Mesenchymal stem cell (in vitro differentiated cells and primary cell): ENCODE measurements around the gene KLC4.
A peak's percentile ranks its signal among the peaks of the same experiment; 100 is the strongest.

Experiments used
- DNase-seq: peaks from one replicate; pipeline ENCODE4 v3.0.0-alpha.2; 2013
- H2AFZ ChIP-seq: one replicate; pipeline ENCODE4 v1.6.1; 2013; ENCODE audit warnings: low read depth, mild to moderate bottlenecking, control low read depth, inconsistent platforms, low read length, moderate library complexity
- H2AK5ac ChIP-seq: 2 replicates; pipeline ENCODE4 v1.6.1; 2013; ENCODE audit warnings: low read length, moderate library complexity, mild to moderate bottlenecking, inconsistent platforms; ENCODE audit not compliant: severe bottlenecking
- H2BK120ac ChIP-seq: one replicate; pipeline ENCODE4 v1.6.1; 2013; ENCODE audit warnings: low read depth, mild to moderate bottlenecking, inconsistent platforms, low read length, moderate library complexity
- H2BK12ac ChIP-seq, 2 experiments: one replicate each; pipeline ENCODE4 v1.6.1; 2013; ENCODE audit warnings: inconsistent platforms in 2 of 2, low read length in 2 of 2, mild to moderate bottlenecking in 2 of 2, moderate library complexity in 2 of 2, control low read depth in 1 of 2
- H2BK15ac ChIP-seq: one replicate; pipeline ENCODE4 v1.6.1; 2013; ENCODE audit warnings: mild to moderate bottlenecking, low read depth, inconsistent platforms; ENCODE audit not compliant: poor library complexity, severe bottlenecking
- H2BK5ac ChIP-seq: 2 replicates; pipeline ENCODE4 v1.6.1; 2013; ENCODE audit warnings: low read depth, mild to moderate bottlenecking, low read length, control low read depth, inconsistent platforms; ENCODE audit not compliant: poor library complexity, severe bottlenecking
- H3K14ac ChIP-seq, 2 experiments: one replicate each; pipeline ENCODE4 v1.6.1; 2013; ENCODE audit warnings: inconsistent platforms in 2 of 2, low read length in 2 of 2, control low read depth in 1 of 2, mild to moderate bottlenecking in 1 of 2, moderate library complexity in 1 of 2
- H3K18ac ChIP-seq, 2 experiments: one replicate each; pipeline ENCODE4 v1.6.1; 2013; ENCODE audit warnings: inconsistent platforms in 2 of 2, low read length in 2 of 2, control low read depth in 1 of 2, low read depth in 1 of 2, mild to moderate bottlenecking in 1 of 2
- H3K23ac ChIP-seq, 2 experiments: one replicate each; pipeline ENCODE4 v1.6.1; 2013; ENCODE audit warnings: inconsistent platforms in 2 of 2, low read length in 2 of 2, mild to moderate bottlenecking in 2 of 2, moderate library complexity in 2 of 2, control low read depth in 1 of 2
- H3K27ac ChIP-seq: 2 replicates; pipeline ENCODE4 v1.5.1; 2013; ENCODE audit warnings: mild to moderate bottlenecking, moderate library complexity, low read length, control low read depth, inconsistent platforms; ENCODE audit not compliant: poor library complexity, severe bottlenecking
- H3K27me3 ChIP-seq, 2 experiments: 2 replicates each; pipeline versions ENCODE4 v1.6.1 to v1.7.0; 2013; ENCODE audit warnings: low read length in 2 of 2, mild to moderate bottlenecking in 2 of 2, moderate library complexity in 2 of 2, control low read depth in 1 of 2, inconsistent platforms in 1 of 2; ENCODE audit not compliant: control insufficient read depth in 1 of 2, insufficient read depth in 1 of 2
- H3K36me3 ChIP-seq, 2 experiments: 2 replicates each; pipeline versions ENCODE4 v1.6.1 to v1.7.0; 2013; ENCODE audit warnings: low read length in 2 of 2, control low read depth in 1 of 2, inconsistent platforms in 1 of 2, low read depth in 1 of 2, mild to moderate bottlenecking in 1 of 2; ENCODE audit not compliant: insufficient read depth in 2 of 2, control insufficient read depth in 1 of 2
- H3K4ac ChIP-seq, 2 experiments: one replicate each; pipeline ENCODE4 v1.6.1; 2013; ENCODE audit warnings: inconsistent platforms in 2 of 2, low read length in 2 of 2, mild to moderate bottlenecking in 2 of 2, moderate library complexity in 2 of 2, control low read depth in 1 of 2, low read depth in 1 of 2
- H3K4me1 ChIP-seq: 2 replicates; pipeline ENCODE4 v1.6.1; 2013; ENCODE audit warnings: low read depth, low read length, control low read depth; ENCODE audit not compliant: control insufficient read depth, insufficient read depth
- H3K4me2 ChIP-seq: 2 replicates; pipeline ENCODE4 v1.6.1; 2013; ENCODE audit warnings: low read length, mild to moderate bottlenecking, inconsistent platforms; ENCODE audit not compliant: poor library complexity, severe bottlenecking
- H3K4me3 ChIP-seq, 2 experiments: 2 replicates each; pipeline versions ENCODE4 v1.5.1 to v1.7.0; 2013; ENCODE audit warnings: low read length in 2 of 2, mild to moderate bottlenecking in 2 of 2, control low read depth in 1 of 2, low read depth in 1 of 2; ENCODE audit not compliant: insufficient read depth in 1 of 2
- H3K79me1 ChIP-seq: replicated peaks from 2 replicates; pipeline ENCODE4 v1.6.1; 2013; ENCODE audit warnings: mild to moderate bottlenecking, control low read depth, low read length, inconsistent platforms; ENCODE audit not compliant: poor library complexity, severe bottlenecking
- H3K9ac ChIP-seq: 2 replicates; pipeline ENCODE4 v1.7.0; 2013; ENCODE audit warnings: mild to moderate bottlenecking, low read length, moderate library complexity
- H3K9me3 ChIP-seq: 2 replicates; pipeline ENCODE4 v1.7.0; 2013; ENCODE audit warnings: mild to moderate bottlenecking, low read length; ENCODE audit not compliant: control insufficient read depth
- H4K8ac ChIP-seq: one replicate; pipeline ENCODE4 v1.6.1; 2013; ENCODE audit warnings: inconsistent platforms, mild to moderate bottlenecking, low read length, moderate library complexity
- H4K91ac ChIP-seq: one replicate; pipeline ENCODE4 v1.6.1; 2013; ENCODE audit warnings: mild to moderate bottlenecking, low read length, inconsistent platforms
- WGBS: methylation state at CpG from one replicate; pipeline ENCODE4 v1.1.7; 2013; ENCODE audit warnings: mixed read lengths; 5-methylcytosine and 5-hydroxymethylcytosine counted together

KLC4 gene

DNA sequence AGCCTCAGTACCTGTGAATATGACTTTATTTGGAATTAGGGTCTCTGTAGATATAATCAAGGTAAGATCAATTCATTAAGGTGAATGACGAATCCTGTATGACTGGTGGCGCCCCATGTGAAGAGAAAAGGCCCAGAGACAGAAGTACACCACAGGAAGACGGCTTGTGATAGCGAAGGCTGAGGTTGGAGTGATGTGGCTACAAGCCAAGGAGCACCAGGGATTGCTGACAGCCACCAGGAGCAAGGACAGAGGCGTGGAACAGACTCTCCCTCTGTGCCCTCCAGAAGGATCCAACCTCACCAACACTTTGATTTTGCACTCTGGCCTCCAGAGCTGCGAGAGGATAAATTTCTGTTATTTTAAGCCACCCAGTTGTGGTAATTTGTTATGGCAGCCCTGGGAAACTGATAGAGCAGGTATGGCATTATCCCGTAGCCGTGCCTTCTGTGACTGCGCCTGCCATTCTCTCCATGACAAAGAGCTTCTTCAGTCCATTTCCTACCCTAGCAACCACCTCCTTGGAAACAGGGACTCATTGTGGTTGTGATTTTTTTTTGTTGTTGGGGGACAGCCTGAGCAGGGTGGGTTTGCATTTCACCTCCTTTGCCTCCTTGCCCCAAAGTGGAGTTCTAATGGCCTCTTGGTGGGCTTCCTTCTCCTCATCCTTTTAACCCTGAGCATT, 46.2 kb downstream of the KLC4 start:
- H2BK120ac ChIP-seq = no peak overlapping the region
- H3K4me1 ChIP-seq = peaks cover 3% of the 10 kb centered on the region
- no peak overlapping the region for H3K23ac ChIP-seq
- no peak overlapping the region for H4K8ac ChIP-seq
- H3K4ac ChIP-seq = no peak overlapping the region
- no peak overlapping the region for H3K14ac ChIP-seq
- H3K18ac ChIP-seq = no peak overlapping the region
- H3K36me3 ChIP-seq = peaks cover 0 to 8% of the 10 kb centered on the region in 2 experiments
- H4K91ac ChIP-seq = no peak overlapping the region
- peaks cover 7% of the 10 kb centered on the region for H3K79me1 ChIP-seq
- DNase-seq = no peak
- H2BK15ac ChIP-seq = no peak overlapping the region
- no peaks in the 10 kb centered on the region for H3K27me3 ChIP-seq
- H3K4me3 ChIP-seq = no peak overlapping the region
- H3K9me3 ChIP-seq = no peaks in the 10 kb centered on the region
- WGBS = 97% methylated on average over 6 of the region's 9 CpGs
- H3K9ac ChIP-seq = no peak overlapping the region
- H2AK5ac ChIP-seq = no peak overlapping the region
- no peak overlapping the region for H2BK12ac ChIP-seq
- H2AFZ ChIP-seq = no peak overlapping the region
- no peak overlapping the region for H3K4me2 ChIP-seq
- no peak overlapping the region for H2BK5ac ChIP-seq
- H3K27ac ChIP-seq = no peak overlapping the region

- Histone ChIP-seq H3K4me1 (peaks cover 7% of the 10 kb centered on the region), H3K27me3 (no peaks in the 10 kb centered on the region), H3K4ac (no peak overlapping the region), H2BK15ac (no peak overlapping the region), H3K9me3 (no peaks in the 10 kb centered on the region), H3K4me2 (no peak overlapping the region), H2AFZ (no peak overlapping the region), H2BK5ac (no peak overlapping the region), H3K18ac (no peak overlapping the region), H2BK120ac (no peak overlapping the region), H3K27ac (no peak overlapping the region), H3K14ac (no peak overlapping the region), H2BK12ac (no peak overlapping the region), H3K79me1 (peaks cover 5% of the 10 kb centered on the region), H4K91ac (no peak overlapping the region), H3K9ac (no peak overlapping the region), H4K8ac (no peak overlapping the region), H3K23ac (no peak overlapping the region), H3K36me3 (peaks cover 0 to 8% of the 10 kb centered on the region in 2 experiments), H2AK5ac (no peak overlapping the region), H3K4me3 (no peak overlapping the region)
- 98% methylated on average over 11 of the region's 12 CpGs for WGBS
- DNase-seq = no peak
Measured at GRCh38 chr6:43107344-43108062, 48.1 kb downstream of the KLC4 start.

DNA sequence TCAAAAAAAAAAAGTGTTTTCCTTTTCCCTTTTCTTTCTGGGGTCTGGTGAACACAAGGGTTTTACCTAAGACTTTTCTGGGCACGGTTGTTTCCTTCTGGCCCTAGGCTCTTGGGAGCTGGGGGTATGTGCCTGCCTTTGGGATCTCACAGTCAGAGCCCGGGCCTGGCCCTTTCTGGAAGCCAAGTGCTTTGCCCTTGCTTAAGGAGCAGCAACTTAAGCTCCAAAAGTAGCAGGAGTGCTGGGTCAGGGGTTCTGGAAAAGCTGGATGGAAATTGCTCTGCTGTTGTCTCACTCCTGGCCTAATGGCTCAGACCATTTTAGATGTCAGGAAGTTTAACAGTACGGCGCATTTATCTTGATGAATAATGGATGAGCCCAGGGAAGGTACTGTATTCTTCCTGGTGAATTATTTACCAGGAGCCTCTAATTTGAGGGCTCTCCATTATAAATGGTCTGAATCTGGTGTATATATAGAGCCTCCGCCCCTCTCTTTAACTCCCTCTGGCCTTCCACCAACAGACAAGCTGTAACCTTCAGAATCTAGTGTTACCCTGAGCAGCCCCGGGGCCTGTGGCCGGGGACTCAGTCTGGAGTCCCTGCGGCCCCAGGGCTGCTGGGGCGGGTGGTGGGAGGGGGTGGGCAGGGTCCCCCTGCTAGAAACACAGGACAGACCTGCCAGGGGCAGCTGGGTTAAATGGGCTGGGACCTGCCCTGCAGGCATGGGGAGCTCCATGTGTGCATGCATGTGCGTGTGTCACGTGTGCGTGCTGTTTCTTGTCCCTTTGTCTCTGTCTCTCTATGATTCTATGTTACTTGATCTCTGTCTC, 54.2 kb downstream of the KLC4 start:
- WGBS = 63% methylated on average over 11 of the region's 12 CpGs
- Histone ChIP-seq H3K4me3 (no peak overlapping the region), H3K4me1 (peaks cover 34% of the 10 kb centered on the region), H3K18ac (peak overlapping the region; percentile 37 to 96), H3K36me3 (peaks cover 0 to 5% of the 10 kb centered on the region in 2 experiments), H3K23ac (no peak overlapping the region), H2BK5ac (peak overlapping the region; percentile 90), H3K4ac (peak overlapping the region; percentile 24 to 64), H3K4me2 (peak overlapping the region; percentile 57), H2BK120ac (peak overlapping the region; percentile 82), H2BK12ac (peak overlapping the region in 1 of 2 experiments; percentile 83), H4K91ac (peak overlapping the region; percentile 90), H3K9me3 (no peaks in the 10 kb centered on the region), H2AK5ac (peak overlapping the region; percentile 98), H3K79me1 (peaks cover 1% of the 10 kb centered on the region), H4K8ac (peak overlapping the region; percentile 75), H2AFZ (no peak overlapping the region), H2BK15ac (peak overlapping the region; percentile 74), H3K27ac (peak overlapping the region; percentile 94), H3K27me3 (no peaks in the 10 kb centered on the region), H3K9ac (peak overlapping the region; percentile 88), H3K14ac (peak overlapping the region in 1 of 2 experiments; percentile 77)
- DNase-seq = no peak
